HG03039 (cell line): ENCODE results near the gene ERP44.
"Not testable (repeated sequence)": the region's sequence is repeated elsewhere in the genome, so short reads cannot be mapped to it uniquely, and the experiment has no call there.

Experiments
- ATAC-seq: cut with Tn5 transposase; IDR thresholded peaks from one replicate; pipeline ENCODE4 v1.9.1; 2021; ENCODE audit warnings: mild to moderate bottlenecking, moderate library complexity; ENCODE audit not compliant: unreplicated experiment

ERP44 gene

DNA sequence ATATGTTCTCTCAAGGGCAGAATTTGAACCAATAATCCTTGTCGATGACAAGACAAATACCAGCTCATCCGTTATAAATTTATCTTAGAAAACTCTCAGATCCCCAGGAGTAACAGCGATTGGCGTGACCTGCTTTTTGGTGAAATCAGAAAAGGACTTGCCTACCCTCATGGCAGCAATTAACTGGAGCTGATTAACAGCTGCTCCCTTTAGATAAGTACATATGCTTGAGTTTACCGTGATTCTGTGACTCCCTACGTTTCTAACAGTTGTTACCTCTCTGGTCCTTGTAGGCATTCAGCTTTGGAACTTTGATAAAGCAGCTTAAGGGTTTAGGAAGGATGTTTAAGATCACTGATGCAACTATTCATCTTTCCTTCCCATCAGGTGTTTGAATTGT, 2.8 kb upstream of the ERP44 start:
- ATAC-seq: no peak

DNA sequence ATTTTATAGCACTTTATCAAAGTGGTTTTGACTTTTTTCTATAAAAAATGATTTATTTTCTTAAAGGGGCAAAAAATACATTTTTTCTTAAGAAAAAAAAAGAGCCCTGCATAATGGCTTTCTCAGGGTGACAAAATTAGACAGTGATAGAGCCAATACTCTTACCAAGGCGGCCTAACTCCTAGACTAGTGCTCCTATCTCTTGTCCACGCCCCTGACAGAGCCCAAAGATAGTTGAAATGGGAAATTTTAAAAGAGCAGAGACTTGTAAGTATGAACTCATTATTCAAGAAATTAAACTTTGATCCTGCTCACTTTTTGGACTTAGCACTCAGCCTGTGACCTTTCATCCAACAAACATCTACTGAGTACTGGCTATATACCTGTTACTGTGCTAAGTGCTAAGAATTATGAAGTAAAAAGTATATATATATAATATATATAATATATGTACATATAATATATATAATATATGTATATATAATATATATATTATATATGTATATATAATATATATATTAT, 1.4 kb upstream of the ERP44 start:
- no peak for ATAC-seq

- no peak for ATAC-seq
Measured at GRCh38 chr9:100099722-100100042, 882 bp upstream of the ERP44 start.

- peak; percentile 10 for ATAC-seq
Measured at GRCh38 chr9:100098046-100098886, 534 bp downstream of the ERP44 start.

DNA sequence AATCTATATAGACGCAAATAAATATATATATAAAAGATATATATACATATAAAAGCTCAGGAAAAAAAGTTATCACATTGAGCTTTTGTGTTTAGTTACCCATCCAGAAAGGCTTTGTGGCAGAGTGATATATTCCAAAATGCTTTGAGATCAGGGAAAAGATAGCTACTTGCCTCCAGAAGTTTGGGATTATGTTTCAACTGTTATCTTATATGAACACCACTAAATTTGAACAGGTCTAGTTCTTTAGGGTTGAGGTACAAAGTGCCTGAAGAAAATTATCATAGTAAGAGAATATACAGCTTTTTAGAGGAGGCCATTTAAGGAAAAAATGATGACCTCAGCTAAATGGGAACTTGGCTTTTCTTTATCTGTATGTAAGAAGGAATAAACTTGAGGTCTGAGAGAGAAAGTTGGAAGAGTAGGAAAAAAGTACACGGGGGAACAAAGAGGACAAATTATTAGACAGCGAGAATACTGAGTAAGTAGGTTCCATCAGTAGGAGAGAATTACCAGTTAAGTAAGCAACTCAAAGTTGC, 2.4 kb downstream of the ERP44 start:
- no peak for ATAC-seq

GRCh38 chr9:100094411-100094810, 4.4 kb downstream of the ERP44 start:
- not testable (repeated sequence) for ATAC-seq

DNA sequence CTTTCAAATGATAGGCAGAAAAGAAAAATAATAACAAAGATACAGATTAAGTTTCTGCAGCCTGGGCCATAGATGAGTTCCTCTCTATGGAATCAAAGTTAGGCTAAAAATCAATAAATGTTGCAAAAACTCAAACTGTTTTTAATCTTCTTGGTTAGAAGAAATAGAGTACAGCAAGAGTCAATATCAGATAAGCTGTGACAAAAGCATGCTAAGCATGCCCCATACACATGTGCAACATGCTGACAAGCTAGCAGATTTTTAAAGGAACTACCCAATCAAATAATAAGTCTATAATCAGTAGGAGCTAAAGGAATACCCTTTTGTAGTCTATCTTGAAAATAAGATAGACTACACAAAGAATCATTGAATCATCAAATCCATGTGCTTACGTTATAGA, 6.7 kb downstream of the ERP44 start:
- no peak for ATAC-seq

- ATAC-seq: no peak
Measured at GRCh38 chr9:100091650-100092049, 7.2 kb downstream of the ERP44 start.

DNA sequence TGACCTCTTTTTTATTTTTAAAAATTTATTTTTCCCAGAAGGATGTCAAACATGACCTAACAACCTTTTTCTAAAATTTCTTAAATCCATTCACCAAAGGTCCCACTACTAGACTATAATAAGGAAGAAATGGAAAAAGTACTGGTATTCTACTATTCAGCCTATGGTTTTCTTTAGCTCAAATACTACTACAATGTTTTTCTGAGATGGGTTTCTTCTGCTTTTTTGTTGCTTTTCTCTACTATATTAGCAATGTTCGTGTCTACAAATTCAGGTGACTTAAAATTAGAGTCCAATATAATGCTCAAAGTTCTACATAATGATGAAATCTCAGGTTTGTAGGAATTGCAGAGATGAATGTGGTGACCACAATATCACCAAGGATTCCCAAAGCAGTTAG, 7.9 kb downstream of the ERP44 start:
- no peak for ATAC-seq

GRCh38 chr9:100088202-100088601, 10.6 kb downstream of the ERP44 start:
- ATAC-seq: no peak

DNA sequence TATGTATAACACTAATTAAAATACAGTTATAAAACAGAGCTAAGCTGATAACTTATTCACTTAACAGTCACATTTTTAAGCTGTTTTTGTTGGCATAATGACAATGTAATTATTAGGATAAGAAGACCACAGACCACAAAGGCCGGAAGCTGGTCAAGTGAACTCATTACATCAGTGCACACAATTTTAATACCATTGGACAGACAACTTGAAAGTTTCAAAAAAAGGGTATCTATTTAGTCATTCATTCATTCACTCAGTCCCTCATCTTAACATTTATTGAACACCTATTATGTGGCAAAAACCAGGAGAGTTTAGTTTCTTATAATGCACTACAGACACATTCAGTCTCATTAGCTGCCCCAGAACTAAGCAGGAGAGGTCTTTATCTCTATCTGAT, 11.6 kb downstream of the ERP44 start:
- no peak for ATAC-seq

DNA sequence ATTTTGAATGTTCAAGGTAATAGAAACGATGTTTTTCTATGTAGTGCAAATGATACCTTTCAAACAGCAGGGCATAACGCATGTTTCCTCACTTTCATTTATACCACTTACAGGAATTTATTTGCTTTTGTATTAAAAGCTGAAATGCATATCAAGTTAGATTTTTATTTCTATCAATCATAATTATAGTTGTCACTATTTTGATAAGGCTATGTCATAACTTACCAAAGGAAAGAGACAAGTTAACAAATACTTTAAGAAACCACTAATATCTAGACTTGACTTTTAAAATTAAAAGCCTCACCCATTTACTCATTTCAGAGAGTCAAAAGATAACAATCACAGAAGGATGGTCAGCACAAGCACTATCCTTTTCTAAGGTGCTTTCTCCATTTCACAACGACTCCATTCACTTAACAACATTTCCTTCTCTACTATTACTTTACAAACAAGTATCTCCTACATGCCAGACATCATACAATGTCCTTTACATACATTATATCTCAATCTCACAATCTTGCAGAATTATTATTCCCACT, 12.6 kb downstream of the ERP44 start:
- no peak for ATAC-seq

DNA sequence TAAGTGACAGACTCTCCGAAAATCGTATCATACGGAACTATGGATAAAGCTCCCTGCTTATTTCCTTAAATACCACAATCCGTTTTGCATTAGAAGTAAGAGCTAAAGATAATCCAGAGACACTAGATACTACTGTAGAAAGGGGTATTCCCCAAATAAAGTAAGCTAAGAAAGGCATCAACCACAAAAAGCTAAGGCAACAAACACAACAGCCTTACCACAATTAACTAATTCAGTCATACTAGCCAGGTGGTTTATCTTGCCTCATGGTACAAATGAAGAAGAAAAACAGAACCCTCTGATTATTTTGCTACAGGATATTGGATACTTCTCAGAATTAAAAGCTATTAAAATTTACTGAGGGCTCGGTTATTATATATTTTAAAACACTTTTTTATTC, 14.1 kb downstream of the ERP44 start:
- peak; percentile 69 for ATAC-seq

GRCh38 chr9:100084128-100084453, 14.7 kb downstream of the ERP44 start:
- peak; percentile 40 for ATAC-seq

GRCh38 chr9:100083448-100084127, 15.2 kb downstream of the ERP44 start:
- peak; percentile 37 for ATAC-seq

- ATAC-seq: no peak
Measured at GRCh38 chr9:100082782-100083181, 16.0 kb downstream of the ERP44 start.

- not testable (repeated sequence) for ATAC-seq
Measured at GRCh38 chr9:100076256-100076655, 22.5 kb downstream of the ERP44 start.

DNA sequence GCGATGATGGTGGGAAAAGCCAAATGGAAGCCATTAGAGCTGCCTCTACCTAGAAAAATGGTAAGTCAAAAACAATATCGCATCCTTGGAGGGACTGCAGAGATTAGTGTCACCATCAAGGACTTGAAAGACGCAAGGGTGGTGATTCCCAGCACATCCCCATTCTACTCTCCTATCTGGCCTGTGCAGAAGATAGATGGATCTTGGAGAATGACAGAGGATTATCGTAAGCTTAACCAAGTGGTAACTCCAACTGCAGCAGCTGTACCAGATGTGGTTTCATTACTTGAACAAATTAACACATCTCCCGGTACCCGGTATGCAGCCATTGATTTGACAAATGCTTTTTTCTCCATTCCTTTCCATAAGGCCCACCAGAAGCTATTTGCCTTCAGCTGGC, 23.8 kb downstream of the ERP44 start:
- no peak for ATAC-seq

DNA sequence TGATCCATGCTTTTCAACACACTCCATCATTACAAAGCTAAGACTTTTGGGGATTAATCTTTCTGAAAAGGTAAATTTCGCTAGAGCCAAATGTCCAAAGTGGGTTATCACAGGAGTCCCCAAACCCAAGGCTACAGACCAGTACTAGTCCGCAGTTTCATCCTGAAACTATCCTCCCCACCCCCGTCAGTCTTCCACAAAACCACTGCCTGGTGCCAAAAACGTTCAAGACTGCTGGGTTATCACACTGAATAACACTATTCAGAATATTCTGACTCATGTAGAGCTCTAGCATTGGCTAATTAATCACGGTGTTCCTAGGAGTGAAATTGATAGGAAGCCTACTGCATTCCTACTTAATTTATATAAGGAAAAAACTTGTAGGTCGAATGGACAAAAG, 24.7 kb downstream of the ERP44 start:
- ATAC-seq: no peak

- ATAC-seq: no peak
Measured at GRCh38 chr9:100072805-100073204, 26.0 kb downstream of the ERP44 start.

DNA sequence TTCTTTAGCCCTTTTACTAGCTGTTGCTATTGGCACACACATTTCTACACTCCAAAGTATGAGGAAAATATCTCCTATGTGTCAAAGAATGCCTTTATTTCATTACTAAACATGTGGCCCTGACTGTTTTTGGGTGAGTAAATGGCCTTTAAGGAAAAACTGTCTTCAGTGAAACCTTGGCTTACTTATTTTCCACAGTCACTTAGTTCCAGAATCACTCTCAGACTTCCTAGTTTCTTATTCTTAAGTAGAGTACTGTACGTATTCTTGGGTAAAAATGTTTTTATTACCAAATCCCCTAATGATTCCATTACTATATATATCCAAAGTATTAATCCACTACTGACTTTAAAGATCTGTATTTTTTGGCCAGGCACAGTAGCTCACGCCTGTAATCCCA, 27.5 kb downstream of the ERP44 start:
- ATAC-seq: no peak
